HG02763 (cell line): ENCODE measurements around the gene PPP2R2B.

Experiments
- ATAC-seq: cut with Tn5 transposase; IDR thresholded peaks from one replicate; pipeline ENCODE4 v1.9.1; 2021; ENCODE audit warnings: mild to moderate bottlenecking, moderate library complexity; ENCODE audit not compliant: unreplicated experiment

Gene PPP2R2B

GRCh38 chr5:146888351-146888978 lies 9.9 kb upstream of the PPP2R2B start:
- ATAC-seq = no peak

GRCh38 chr5:146884066-146884626 lies 5.6 kb upstream of the PPP2R2B start:
- ATAC-seq = no peak

- no peak for ATAC-seq
These were observed 5.0 kb upstream of the PPP2R2B start for GRCh38 chr5:146883511-146883910.

GRCh38 chr5:146880966-146881365 lies 2.4 kb upstream of the PPP2R2B start:
- ATAC-seq = no peak

- no peak for ATAC-seq
These were observed 628 bp downstream of the PPP2R2B start for GRCh38 chr5:146877783-146878475.

GRCh38 chr5:146877178-146877681 lies 1.3 kb downstream of the PPP2R2B start:
- ATAC-seq = no peak

GRCh38 chr5:146873186-146873917 lies 5.2 kb downstream of the PPP2R2B start:
- ATAC-seq = no peak

GRCh38 chr5:146872188-146872587 lies 6.4 kb downstream of the PPP2R2B start:
- no peak for ATAC-seq

GRCh38 chr5:146867996-146868708 lies 10.4 kb downstream of the PPP2R2B start:
- ATAC-seq = no peak

GRCh38 chr5:146866263-146866662 lies 12.3 kb downstream of the PPP2R2B start:
- ATAC-seq = no peak

GRCh38 chr5:146862641-146863040 lies 15.9 kb downstream of the PPP2R2B start:
- no peak for ATAC-seq

GRCh38 chr5:146860213-146860893 lies 18.2 kb downstream of the PPP2R2B start:
- no peak for ATAC-seq

GRCh38 chr5:146852089-146852488 lies 26.5 kb downstream of the PPP2R2B start:
- no peak for ATAC-seq

GRCh38 chr5:146851133-146851532 lies 27.4 kb downstream of the PPP2R2B start:
- ATAC-seq = no peak

- no peak for ATAC-seq
These were observed 28.8 kb downstream of the PPP2R2B start for GRCh38 chr5:146849694-146850303.

GRCh38 chr5:146848133-146848532 lies 30.4 kb downstream of the PPP2R2B start:
- ATAC-seq = no peak

GRCh38 chr5:146840016-146840415 lies 38.5 kb downstream of the PPP2R2B start:
- ATAC-seq = no peak

- ATAC-seq = no peak
These were observed 42.2 kb downstream of the PPP2R2B start for GRCh38 chr5:146836226-146836842.

GRCh38 chr5:146832985-146833732 lies 45.4 kb downstream of the PPP2R2B start:
- ATAC-seq = no peak
